Stomach (tissue), 9 donors: ENCODE data around the gene PDAP1. TPM values are rescaled to one million over a fixed set of nuclear protein-coding genes. Genes with fewer than 3 reads are reported as not detected.

Experiments used
- DNase-seq, 2 donors: peaks; one replicate each; pipeline versions ENCODE4 v3.0.0 to v3.0.0-alpha.2; 2013 to 2019
- H3K27ac ChIP-seq, 5 donors: fragments of 200-600 bp in 4 of 5; sonication (generic) in 4 of 5; one replicate each; pipeline ENCODE4 v1.5.1; 2013 to 2019; ENCODE audit warnings: mild to moderate bottlenecking in 1 of 5, moderate library complexity in 1 of 5
- H3K27me3 ChIP-seq, 3 donors: fragments of 200-600 bp; sonication (generic); one replicate each; pipeline ENCODE4 v1.5.1; 2017 to 2019; ENCODE audit warnings: mixed run types in 1 of 3
- H3K36me3 ChIP-seq, 4 donors: fragments of 200-600 bp; sonication (generic); 1 replicate in 3 of 4; 2 replicates in 1 of 4; pipeline ENCODE4 v1.5.1; 2016 to 2019
- H3K4me1 ChIP-seq, 4 donors: fragments of 200-600 bp; sonication (generic); one replicate each; pipeline ENCODE4 v1.5.1; 2016 to 2019
- H3K4me3 ChIP-seq, 4 donors: fragments of 200-600 bp; sonication (generic) in 3 of 4; one replicate each; pipeline ENCODE4 v1.5.1; 2016 to 2019; ENCODE audit warnings: mild to moderate bottlenecking in 1 of 4
- H3K9me3 ChIP-seq, 4 donors: fragments of 200-600 bp; sonication (generic); one replicate each; pipeline ENCODE4 v1.5.1; 2016 to 2019
- CTCF ChIP-seq, 7 experiments: fragments of 450-650 bp in 4 of 7; fragments of 200-600 bp in 3 of 7; sonication (generic) in 3 of 7; IDR thresholded peaks; one replicate each; pipeline ENCODE4 v1.5.1; 2016 to 2019; ENCODE audit warnings: antibody characterized with exemption in 7 of 7, control low read depth in 2 of 7, mild to moderate bottlenecking in 1 of 7
- EP300 ChIP-seq: sonication (generic); formaldehyde crosslinking; IDR thresholded peaks from one replicate; pipeline ENCODE4 v1.6.1; 2017; ENCODE audit warnings: antibody characterized with exemption
- POLR2A ChIP-seq, 4 donors: fragments of 450-650 bp; IDR thresholded peaks; one replicate each; pipeline ENCODE4 v1.6.1; 2016; ENCODE audit warnings: antibody characterized with exemption in 4 of 4, control low read depth in 2 of 4, mild to moderate bottlenecking in 1 of 4, moderate library complexity in 1 of 4
- POLR2AphosphoS5 ChIP-seq, 3 donors: sonication (generic); formaldehyde crosslinking; IDR thresholded peaks; one replicate each; pipeline ENCODE4 v1.6.1; 2016; ENCODE audit warnings: antibody characterized with exemption in 3 of 3
- WGBS, 5 donors: extraction: QIAGEN DNeasy Blood & Tissue Kit in 3 of 5; methylation state at CpG; one replicate each; pipeline versions ENCODE4 v1.1.5 to v1.1.7; 2013 to 2018; 5-methylcytosine and 5-hydroxymethylcytosine counted together
- intact Hi-C: fragments of 100-400 bp; cut with DNase I; formaldehyde crosslinking; loops from one replicate; pipeline ENCODE4 v1.15.1; 2023; ENCODE audit warnings: low total_unique reads
- polyA plus RNA-seq, 3 donors: library from polyadenylated mRNA; stranded (reverse); fragments of 200-250 nt; gene quantifications; one replicate each; pipeline ENCODE4 v1.2.3, GENCODE V29; 2013
- total RNA-seq, 5 donors: library from RNA; depleted of rRNA; stranded (reverse); fragments of >200 nt; gene quantifications; one replicate each; pipeline versions ENCODE4 v1.1.0 to v1.2.3, GENCODE V29; 2014 to 2016
- donor health status: healthy with polysubstance abuse.
- donor health status: Bipolar disorder and iron deficiency.
- donor health status: healthy.

The PDAP1 gene
- total and polyA plus RNA-seq, 8 donors, result 22.8 to 153 (median 79.7) TPM

GRCh38 chr7:99371376-99371920, 36.9 kb downstream of the PDAP1 start:
- no peaks in the 10 kb centered on the region for H3K27me3 ChIP-seq
- H3K36me3 ChIP-seq, result peaks cover 9 to 28% (median 25%) of the 10 kb centered on the region in 4 donors
- no peak overlapping the region for H3K4me3 ChIP-seq
- intact Hi-C loops, result no loop called here
- no peaks in the 10 kb centered on the region for H3K9me3 ChIP-seq
- TF ChIP-seq POLR2A (IDR thresholded peaks at IDR 0.05), result no peak
- no peak for TF ChIP-seq EP300
- no peak for TF ChIP-seq POLR2AphosphoS5 (IDR thresholded peaks at IDR 0.05)
- no peak for TF ChIP-seq CTCF (IDR thresholded peaks at IDR 0.05)
- peaks cover 18 to 37% (median 34%) of the 10 kb centered on the region in 4 donors for H3K4me1 ChIP-seq
- 88 to 93% (median 93%) methylated on average over 11 of the region's 11 CpGs for WGBS, 5 donors
- no peak for DNase-seq
- H3K27ac ChIP-seq, result peak overlapping the region in 1 of 5 donors; percentile 89

- Histone ChIP-seq H3K27me3 (no peaks in the 10 kb centered on the region), H3K9me3 (no peaks in the 10 kb centered on the region), H3K27ac (no peak overlapping the region), H3K4me1 (peaks cover 14 to 25% (median 22%) of the 10 kb centered on the region in 4 donors), H3K36me3 (peaks cover 16 to 42% (median 40%) of the 10 kb centered on the region in 4 donors), H3K4me3 (no peak overlapping the region)
- intact Hi-C loops, result no loop called here
- peak in 1 of 2 donors; percentile 22 for DNase-seq
- no peak for TF ChIP-seq POLR2AphosphoS5 (IDR thresholded peaks at IDR 0.05)
- no peak for TF ChIP-seq CTCF (IDR thresholded peaks at IDR 0.05)
- no peak for TF ChIP-seq POLR2A (IDR thresholded peaks at IDR 0.05)
- TF ChIP-seq EP300, result no peak
- WGBS, 5 donors, result 48 to 65% (median 60%) methylated on average over 9 of the region's 9 CpGs
These were observed 38.5 kb downstream of the PDAP1 start for GRCh38 chr7:99369767-99370391.

GRCh38 chr7:99368750-99369389, 39.5 kb downstream of the PDAP1 start:
- H3K9me3 ChIP-seq, result no peaks in the 10 kb centered on the region
- intact Hi-C loops, result no loop called here
- DNase-seq, result no peak
- H3K4me3 ChIP-seq, result no peak overlapping the region
- 89 to 96% (median 93%) methylated on average over 13 of the region's 13 CpGs for WGBS, 5 donors
- no peaks in the 10 kb centered on the region for H3K27me3 ChIP-seq
- TF ChIP-seq EP300, result no peak
- no peak for TF ChIP-seq POLR2A (IDR thresholded peaks at IDR 0.05)
- no peak for TF ChIP-seq CTCF (IDR thresholded peaks at IDR 0.05)
- TF ChIP-seq POLR2AphosphoS5 (IDR thresholded peaks at IDR 0.05), result no peak
- H3K27ac ChIP-seq, result no peak overlapping the region
- H3K36me3 ChIP-seq, result peaks cover 26 to 53% (median 50%) of the 10 kb centered on the region in 4 donors
- peaks cover 10 to 21% (median 16%) of the 10 kb centered on the region in 4 donors for H3K4me1 ChIP-seq

- 77 to 84% (median 81%) methylated on average over 9 to 11 of the region's 11 CpGs for WGBS, 5 donors
- H3K27me3 ChIP-seq, result no peaks in the 10 kb centered on the region
- H3K27ac ChIP-seq, result no peak overlapping the region
- no peaks in the 10 kb centered on the region for H3K9me3 ChIP-seq
- intact Hi-C loops, result no loop called here
- no peak for DNase-seq
- TF ChIP-seq EP300 (no peak), POLR2AphosphoS5 (IDR thresholded peaks at IDR 0.05) (no peak), CTCF (IDR thresholded peaks at IDR 0.05) (no peak), POLR2A (IDR thresholded peaks at IDR 0.05) (no peak)
- no peaks in the 10 kb centered on the region for H3K4me1 ChIP-seq
- H3K36me3 ChIP-seq, result peaks cover 39 to 75% (median 72%) of the 10 kb centered on the region in 4 donors
- no peak overlapping the region for H3K4me3 ChIP-seq
These were observed 41.8 kb downstream of the PDAP1 start for GRCh38 chr7:99366646-99367045.
